ENCODE measurements around the gene FGF12.

The FGF12 gene

GRCh38 chr3:192239956-192240355, 487.4 kb downstream of the FGF12 start:
- no peak overlapping the region for H3K4me3 ChIP-seq (ENCODE audit: extremely low read depth, insufficient read depth, low read length, poor library complexity, severe bottlenecking)
- no CpG with 5 or more reads among the region's 1 CpG for WGBS, 2 experiments (ENCODE audit: insufficient coverage in 2 of 2)
- no peaks in the 10 kb centered on the region for H3K36me3 ChIP-seq (ENCODE audit: control insufficient read depth, insufficient read depth, low read length)
- no peaks in the 10 kb centered on the region for H3K4me1 ChIP-seq (ENCODE audit: control insufficient read depth, insufficient read depth, low read length, poor library complexity, severe bottlenecking)
- H3K27ac ChIP-seq (ENCODE audit: low read depth, low read length, severe bottlenecking): no peak overlapping the region
- no peaks in the 10 kb centered on the region for H3K9me3 ChIP-seq (ENCODE audit: control insufficient read depth, low read length)

GRCh38 chr3:192237992-192238608, 489.2 kb downstream of the FGF12 start:
- no peaks in the 10 kb centered on the region for H3K36me3 ChIP-seq (ENCODE audit: control insufficient read depth, insufficient read depth, low read length)
- no peaks in the 10 kb centered on the region for H3K9me3 ChIP-seq (ENCODE audit: control insufficient read depth, low read length)
- no peak overlapping the region for H3K27ac ChIP-seq (ENCODE audit: low read depth, low read length, severe bottlenecking)
- H3K4me1 ChIP-seq (ENCODE audit: control insufficient read depth, insufficient read depth, low read length, poor library complexity, severe bottlenecking): no peaks in the 10 kb centered on the region
- 56 to 77% methylated on average over 2 to 3 of the region's 4 CpGs for WGBS, 2 experiments (ENCODE audit: insufficient coverage in 2 of 2)
- H3K4me3 ChIP-seq (ENCODE audit: extremely low read depth, insufficient read depth, low read length, poor library complexity, severe bottlenecking): no peak overlapping the region

DNA sequence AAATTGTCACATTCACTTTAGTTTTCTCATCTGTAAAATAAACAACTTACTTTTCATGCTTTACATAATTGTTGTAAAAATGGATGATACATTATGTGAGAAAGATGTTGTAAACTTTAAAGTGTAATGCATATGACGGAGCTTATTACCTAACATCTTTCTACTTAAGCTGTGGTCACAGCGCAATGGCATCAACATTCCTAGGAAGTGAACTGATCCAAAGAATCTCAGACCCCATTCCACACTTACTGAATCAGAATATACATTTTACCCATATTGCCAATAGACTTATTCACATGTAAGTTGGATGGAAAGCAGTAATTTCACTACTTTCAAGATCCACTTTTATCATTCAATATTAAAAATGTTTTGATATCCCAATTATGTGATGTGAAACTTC, 497.5 kb downstream of the FGF12 start:
- H3K9me3 ChIP-seq (ENCODE audit: control insufficient read depth, low read length): no peaks in the 10 kb centered on the region
- no peaks in the 10 kb centered on the region for H3K36me3 ChIP-seq (ENCODE audit: control insufficient read depth, insufficient read depth, low read length)
- H3K4me3 ChIP-seq (ENCODE audit: extremely low read depth, insufficient read depth, low read length, poor library complexity, severe bottlenecking): no peak overlapping the region
- 80% methylated on average over 1 of the region's 2 CpGs; no CpG with 5 or more reads in 1 of the 2 experiments for WGBS, 2 experiments (ENCODE audit: insufficient coverage in 2 of 2)
- H3K4me1 ChIP-seq (ENCODE audit: control insufficient read depth, insufficient read depth, low read length, poor library complexity, severe bottlenecking): no peaks in the 10 kb centered on the region
- no peak overlapping the region for H3K27ac ChIP-seq (ENCODE audit: low read depth, low read length, severe bottlenecking)

- Histone ChIP-seq H3K4me3 (ENCODE audit: extremely low read depth, insufficient read depth, low read length, poor library complexity, severe bottlenecking) (no peak overlapping the region), H3K36me3 (ENCODE audit: control insufficient read depth, insufficient read depth, low read length) (no peaks in the 10 kb centered on the region), H3K9me3 (ENCODE audit: control insufficient read depth, low read length) (no peaks in the 10 kb centered on the region), H3K27ac (ENCODE audit: low read depth, low read length, severe bottlenecking) (no peak overlapping the region), H3K4me1 (ENCODE audit: control insufficient read depth, insufficient read depth, low read length, poor library complexity, severe bottlenecking) (no peaks in the 10 kb centered on the region)
- WGBS, 2 experiments (ENCODE audit: insufficient coverage in 2 of 2): 83% methylated on average over 2 to 5 of the region's 5 CpGs
Measured at GRCh38 chr3:192224634-192225155, 502.6 kb downstream of the FGF12 start.

- no peaks in the 10 kb centered on the region for H3K36me3 ChIP-seq (ENCODE audit: control insufficient read depth, insufficient read depth, low read length)
- no peak overlapping the region for H3K4me3 ChIP-seq (ENCODE audit: extremely low read depth, insufficient read depth, low read length, poor library complexity, severe bottlenecking)
- no peak overlapping the region for H3K27ac ChIP-seq (ENCODE audit: low read depth, low read length, severe bottlenecking)
- no peaks in the 10 kb centered on the region for H3K9me3 ChIP-seq (ENCODE audit: control insufficient read depth, low read length)
- no CpG with 5 or more reads among the region's 2 CpGs for WGBS, 2 experiments (ENCODE audit: insufficient coverage in 2 of 2)
- H3K4me1 ChIP-seq (ENCODE audit: control insufficient read depth, insufficient read depth, low read length, poor library complexity, severe bottlenecking): no peaks in the 10 kb centered on the region
Measured at GRCh38 chr3:192223815-192224214, 503.5 kb downstream of the FGF12 start.

GRCh38 chr3:192220915-192221314, 506.4 kb downstream of the FGF12 start:
- Histone ChIP-seq H3K9me3 (ENCODE audit: control insufficient read depth, low read length) (no peaks in the 10 kb centered on the region), H3K36me3 (ENCODE audit: control insufficient read depth, insufficient read depth, low read length) (no peaks in the 10 kb centered on the region), H3K4me1 (ENCODE audit: control insufficient read depth, insufficient read depth, low read length, poor library complexity, severe bottlenecking) (no peaks in the 10 kb centered on the region), H3K27ac (ENCODE audit: low read depth, low read length, severe bottlenecking) (no peak overlapping the region), H3K4me3 (ENCODE audit: extremely low read depth, insufficient read depth, low read length, poor library complexity, severe bottlenecking) (no peak overlapping the region)
- no CpG with 5 or more reads among the region's 1 CpG for WGBS, 2 experiments (ENCODE audit: insufficient coverage in 2 of 2)

GRCh38 chr3:192219926-192220325, 507.4 kb downstream of the FGF12 start:
- H3K36me3 ChIP-seq (ENCODE audit: control insufficient read depth, insufficient read depth, low read length): no peaks in the 10 kb centered on the region
- no peak overlapping the region for H3K4me3 ChIP-seq (ENCODE audit: extremely low read depth, insufficient read depth, low read length, poor library complexity, severe bottlenecking)
- H3K9me3 ChIP-seq (ENCODE audit: control insufficient read depth, low read length): no peaks in the 10 kb centered on the region
- H3K27ac ChIP-seq (ENCODE audit: low read depth, low read length, severe bottlenecking): no peak overlapping the region
- H3K4me1 ChIP-seq (ENCODE audit: control insufficient read depth, insufficient read depth, low read length, poor library complexity, severe bottlenecking): no peaks in the 10 kb centered on the region

- Histone ChIP-seq H3K4me1 (ENCODE audit: control insufficient read depth, insufficient read depth, low read length, poor library complexity, severe bottlenecking) (no peaks in the 10 kb centered on the region), H3K9me3 (ENCODE audit: control insufficient read depth, low read length) (no peaks in the 10 kb centered on the region), H3K36me3 (ENCODE audit: control insufficient read depth, insufficient read depth, low read length) (no peaks in the 10 kb centered on the region), H3K27ac (ENCODE audit: low read depth, low read length, severe bottlenecking) (no peak overlapping the region), H3K4me3 (ENCODE audit: extremely low read depth, insufficient read depth, low read length, poor library complexity, severe bottlenecking) (no peak overlapping the region)
- WGBS, 2 experiments (ENCODE audit: insufficient coverage in 2 of 2): no CpG with 5 or more reads among the region's 2 CpGs
Measured at GRCh38 chr3:192216067-192216466, 511.3 kb downstream of the FGF12 start.

- no peaks in the 10 kb centered on the region for H3K4me1 ChIP-seq (ENCODE audit: control insufficient read depth, insufficient read depth, low read length, poor library complexity, severe bottlenecking)
- no peaks in the 10 kb centered on the region for H3K9me3 ChIP-seq (ENCODE audit: control insufficient read depth, low read length)
- 85 to 90% methylated on average over 6 of the region's 7 CpGs for WGBS, 2 experiments (ENCODE audit: insufficient coverage in 2 of 2)
- no peaks in the 10 kb centered on the region for H3K36me3 ChIP-seq (ENCODE audit: control insufficient read depth, insufficient read depth, low read length)
- no peak overlapping the region for H3K4me3 ChIP-seq (ENCODE audit: extremely low read depth, insufficient read depth, low read length, poor library complexity, severe bottlenecking)
- H3K27ac ChIP-seq (ENCODE audit: low read depth, low read length, severe bottlenecking): no peak overlapping the region
Measured at GRCh38 chr3:192212979-192213378, 514.4 kb downstream of the FGF12 start.

- H3K9me3 ChIP-seq (ENCODE audit: control insufficient read depth, low read length): no peaks in the 10 kb centered on the region
- H3K4me1 ChIP-seq (ENCODE audit: control insufficient read depth, insufficient read depth, low read length, poor library complexity, severe bottlenecking): no peaks in the 10 kb centered on the region
- 90 to 94% methylated on average over 1 to 2 of the region's 2 CpGs for WGBS, 2 experiments (ENCODE audit: insufficient coverage in 2 of 2)
- no peak overlapping the region for H3K27ac ChIP-seq (ENCODE audit: low read depth, low read length, severe bottlenecking)
- H3K4me3 ChIP-seq (ENCODE audit: extremely low read depth, insufficient read depth, low read length, poor library complexity, severe bottlenecking): no peak overlapping the region
- H3K36me3 ChIP-seq (ENCODE audit: control insufficient read depth, insufficient read depth, low read length): no peaks in the 10 kb centered on the region
Measured at GRCh38 chr3:192212335-192212734, 515.0 kb downstream of the FGF12 start.

- WGBS, 2 experiments (ENCODE audit: insufficient coverage in 2 of 2): 100% methylated on average over 1 of the region's 2 CpGs
- no peak overlapping the region for H3K27ac ChIP-seq (ENCODE audit: low read depth, low read length, severe bottlenecking)
- H3K36me3 ChIP-seq (ENCODE audit: control insufficient read depth, insufficient read depth, low read length): no peaks in the 10 kb centered on the region
- no peaks in the 10 kb centered on the region for H3K9me3 ChIP-seq (ENCODE audit: control insufficient read depth, low read length)
- no peaks in the 10 kb centered on the region for H3K4me1 ChIP-seq (ENCODE audit: control insufficient read depth, insufficient read depth, low read length, poor library complexity, severe bottlenecking)
- no peak overlapping the region for H3K4me3 ChIP-seq (ENCODE audit: extremely low read depth, insufficient read depth, low read length, poor library complexity, severe bottlenecking)
Measured at GRCh38 chr3:192207651-192208050, 519.7 kb downstream of the FGF12 start.
